Measurements from ENCODE around the gene FRS2. TPM values are rescaled to one million over a fixed set of nuclear protein-coding genes. Genes with fewer than 3 reads are reported as not detected.

FRS2 gene
- polyA plus RNA-seq, 2 donors: 2.8 to 4.9 TPM

DNA sequence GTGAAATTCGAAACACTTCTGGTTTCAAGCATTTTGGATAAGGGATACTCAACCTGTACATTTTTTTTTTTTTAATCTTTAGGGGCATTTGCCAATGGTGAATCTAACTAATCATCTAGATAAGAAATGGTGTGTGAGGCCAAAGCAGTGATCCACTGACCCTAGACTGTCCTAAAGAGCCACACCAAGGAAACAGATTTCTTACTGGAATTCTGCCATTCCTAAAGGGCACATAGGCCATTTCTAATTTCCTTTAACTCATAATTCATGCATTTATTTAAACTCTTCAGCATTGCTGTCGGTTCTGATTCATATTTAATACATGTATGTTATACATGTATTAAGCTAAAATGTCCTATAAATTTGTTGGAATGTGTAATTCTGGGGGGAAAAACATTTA lies 47.2 kb downstream of the FRS2 start:
- peaks cover 2% of the 10 kb centered on the region in 2 donors for H3K4me1 ChIP-seq (ENCODE audit: control insufficient read depth in 2 of 2, insufficient read depth in 2 of 2, low read length in 1 of 2)
- H3K27me3 ChIP-seq (ENCODE audit: control insufficient read depth in 1 of 2, insufficient read depth in 2 of 2, low read length in 2 of 2): no peaks in the 10 kb centered on the region
- no peak overlapping the region for H3K27ac ChIP-seq (ENCODE audit: low read depth in 2 of 2, low read length in 1 of 2)
- 84 to 85% methylated on average over 2 of the region's 2 CpGs for WGBS, 2 donors
- H3K9me3 ChIP-seq (ENCODE audit: control insufficient read depth in 2 of 2, insufficient read depth in 1 of 2, low read depth in 1 of 2, low read length in 1 of 2): no peaks in the 10 kb centered on the region
- H3K4me3 ChIP-seq (ENCODE audit: low read depth in 1 of 2, low read length in 2 of 2): no peak overlapping the region
- peaks cover 0 to 2% of the 10 kb centered on the region in 2 donors for H3K36me3 ChIP-seq (ENCODE audit: control insufficient read depth in 2 of 2, insufficient read depth in 2 of 2, low read length in 1 of 2)

DNA sequence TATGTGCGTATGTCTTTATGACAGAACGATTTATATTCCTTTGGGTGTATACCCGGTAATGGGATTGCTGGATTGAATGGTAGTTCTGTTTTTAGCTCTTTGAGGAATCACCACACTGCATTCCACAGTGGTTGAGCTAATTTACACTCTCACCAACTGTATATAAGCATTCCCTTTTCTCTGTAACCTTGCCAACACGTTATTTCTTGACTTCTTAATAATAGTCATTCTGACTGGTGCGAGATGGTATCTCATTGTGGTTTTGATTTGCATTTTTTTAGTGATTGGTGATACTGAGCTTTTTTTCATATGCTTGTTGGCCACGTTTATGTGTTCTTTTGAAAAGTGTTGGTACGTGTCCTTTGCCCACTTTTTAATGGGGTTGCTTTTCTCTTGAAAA lies 49.7 kb downstream of the FRS2 start:
- no peaks in the 10 kb centered on the region for H3K36me3 ChIP-seq (ENCODE audit: control insufficient read depth in 2 of 2, insufficient read depth in 2 of 2, low read length in 1 of 2)
- H3K27me3 ChIP-seq (ENCODE audit: control insufficient read depth in 1 of 2, insufficient read depth in 2 of 2, low read length in 2 of 2): no peaks in the 10 kb centered on the region
- H3K9me3 ChIP-seq (ENCODE audit: control insufficient read depth in 2 of 2, insufficient read depth in 1 of 2, low read depth in 1 of 2, low read length in 1 of 2): no peaks in the 10 kb centered on the region
- H3K4me1 ChIP-seq (ENCODE audit: control insufficient read depth in 2 of 2, insufficient read depth in 2 of 2, low read length in 1 of 2): peaks cover 0 to 4% of the 10 kb centered on the region in 2 donors
- H3K27ac ChIP-seq (ENCODE audit: low read depth in 2 of 2, low read length in 1 of 2): no peak overlapping the region
- H3K4me3 ChIP-seq (ENCODE audit: low read depth in 1 of 2, low read length in 2 of 2): no peak overlapping the region
- WGBS, 2 donors: 80% methylated on average over 7 of the region's 7 CpGs

DNA sequence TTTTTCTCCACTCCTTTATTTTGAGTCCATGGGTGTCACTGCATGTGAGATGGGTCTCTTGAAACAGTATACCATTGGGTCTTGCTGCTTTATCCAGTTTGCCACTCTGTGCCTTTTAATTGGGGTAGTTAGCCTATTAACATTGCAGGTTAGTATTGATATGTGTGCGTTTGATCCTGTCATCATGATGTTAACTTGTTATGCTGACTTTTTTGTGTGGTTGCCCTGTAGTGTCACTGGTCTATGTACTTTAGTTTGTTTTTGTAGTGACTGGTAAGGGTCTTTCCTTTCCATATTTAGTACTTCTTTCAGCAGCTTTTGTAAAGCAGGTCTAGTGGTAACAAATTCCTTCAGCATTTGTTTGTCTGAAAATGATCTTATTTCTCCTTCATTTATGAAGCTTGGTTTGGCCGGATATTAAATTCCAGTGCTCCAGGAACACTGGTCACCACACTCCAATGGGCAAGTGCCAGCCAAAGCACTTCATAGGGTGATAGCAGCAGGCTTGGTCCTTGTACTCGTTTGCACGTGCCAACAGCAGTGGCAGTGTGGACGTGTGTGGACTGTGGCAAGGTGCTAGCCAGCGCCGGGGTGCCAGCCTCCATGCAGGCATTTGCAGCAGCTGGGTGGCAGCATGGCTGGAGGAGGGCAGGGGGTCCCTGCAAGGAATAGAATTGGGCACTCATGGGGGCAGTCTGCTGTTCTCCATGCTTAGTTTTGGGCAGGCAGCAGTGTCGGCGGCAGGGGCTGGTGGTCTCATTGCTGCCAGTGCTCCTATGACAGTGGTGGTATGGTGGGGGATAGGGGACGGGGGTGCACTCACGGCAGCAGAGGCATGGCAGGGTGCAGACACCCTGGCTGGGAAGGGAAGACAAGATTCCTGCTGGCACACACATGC lies 53.5 kb downstream of the FRS2 start:
- Histone ChIP-seq H3K27ac (ENCODE audit: low read depth in 2 of 2, low read length in 1 of 2) (no peak overlapping the region), H3K36me3 (ENCODE audit: control insufficient read depth in 2 of 2, insufficient read depth in 2 of 2, low read length in 1 of 2) (no peaks in the 10 kb centered on the region), H3K4me1 (ENCODE audit: control insufficient read depth in 2 of 2, insufficient read depth in 2 of 2, low read length in 1 of 2) (peaks cover 0 to 4% of the 10 kb centered on the region in 2 donors), H3K27me3 (ENCODE audit: control insufficient read depth in 1 of 2, insufficient read depth in 2 of 2, low read length in 2 of 2) (no peaks in the 10 kb centered on the region), H3K9me3 (ENCODE audit: control insufficient read depth in 2 of 2, insufficient read depth in 1 of 2, low read depth in 1 of 2, low read length in 1 of 2) (no peaks in the 10 kb centered on the region), H3K4me3 (ENCODE audit: low read depth in 1 of 2, low read length in 2 of 2) (no peak overlapping the region)
- WGBS, 2 donors: 94 to 97% methylated on average over 11 of the region's 11 CpGs

DNA sequence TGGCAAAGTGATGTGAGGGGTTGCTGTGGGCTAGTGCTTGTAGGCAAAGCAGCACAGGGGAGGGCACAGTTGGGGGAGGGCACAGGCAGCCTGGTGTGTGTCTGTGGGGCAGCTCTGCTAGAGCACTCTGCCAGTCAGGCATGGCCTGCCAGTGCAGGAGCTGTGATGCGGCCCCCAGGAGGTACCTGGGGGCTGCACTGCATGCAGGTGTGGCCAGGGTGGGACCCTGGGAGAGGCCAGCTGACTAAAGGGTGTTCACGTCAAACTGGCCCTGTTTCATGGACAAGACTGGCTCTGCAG lies 54.1 kb downstream of the FRS2 start:
- Histone ChIP-seq H3K4me1 (ENCODE audit: control insufficient read depth in 2 of 2, insufficient read depth in 2 of 2, low read length in 1 of 2) (peaks cover 0 to 4% of the 10 kb centered on the region in 2 donors), H3K4me3 (ENCODE audit: low read depth in 1 of 2, low read length in 2 of 2) (no peak overlapping the region), H3K36me3 (ENCODE audit: control insufficient read depth in 2 of 2, insufficient read depth in 2 of 2, low read length in 1 of 2) (no peaks in the 10 kb centered on the region), H3K27me3 (ENCODE audit: control insufficient read depth in 1 of 2, insufficient read depth in 2 of 2, low read length in 2 of 2) (no peaks in the 10 kb centered on the region), H3K27ac (ENCODE audit: low read depth in 2 of 2, low read length in 1 of 2) (no peak overlapping the region), H3K9me3 (ENCODE audit: control insufficient read depth in 2 of 2, insufficient read depth in 1 of 2, low read depth in 1 of 2, low read length in 1 of 2) (no peaks in the 10 kb centered on the region)
- 87 to 88% methylated on average over 2 of the region's 2 CpGs for WGBS, 2 donors

DNA sequence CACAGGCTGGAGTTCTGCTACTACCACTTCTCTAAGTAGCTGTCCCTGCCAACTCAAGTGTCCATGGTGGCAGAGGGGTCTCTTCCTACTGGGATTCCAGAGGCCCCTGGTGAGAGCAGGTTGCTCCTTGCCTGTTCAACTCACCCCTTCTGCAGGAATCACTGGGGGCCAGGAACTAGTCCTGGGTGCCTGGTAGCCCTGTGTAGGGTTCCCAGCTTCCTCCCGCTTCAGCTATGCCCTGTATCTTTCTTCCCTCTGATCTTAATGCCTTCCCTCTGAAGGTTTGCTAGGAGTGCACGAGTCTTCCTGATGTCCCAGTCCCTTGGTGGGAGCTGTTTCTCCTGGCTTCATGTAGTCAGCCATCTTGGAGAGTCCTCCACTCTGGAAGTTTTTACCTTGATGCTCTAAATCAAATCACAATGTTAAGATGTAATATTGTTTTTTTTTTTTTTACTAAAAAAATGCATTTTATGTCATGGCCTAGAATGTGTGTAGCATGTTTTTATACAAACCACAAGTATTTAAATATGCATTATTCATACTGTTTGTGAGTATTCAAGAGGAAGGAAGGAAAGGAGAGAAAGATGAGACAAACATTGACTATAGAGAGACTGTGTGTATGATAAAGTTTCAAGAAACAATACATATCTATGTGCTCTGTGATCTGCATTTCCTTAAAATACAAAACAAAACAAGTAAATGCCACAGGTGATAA lies 54.7 kb downstream of the FRS2 start:
- Histone ChIP-seq H3K27me3 (ENCODE audit: control insufficient read depth in 1 of 2, insufficient read depth in 2 of 2, low read length in 2 of 2) (no peaks in the 10 kb centered on the region), H3K27ac (ENCODE audit: low read depth in 2 of 2, low read length in 1 of 2) (no peak overlapping the region), H3K36me3 (ENCODE audit: control insufficient read depth in 2 of 2, insufficient read depth in 2 of 2, low read length in 1 of 2) (no peaks in the 10 kb centered on the region), H3K4me3 (ENCODE audit: low read depth in 1 of 2, low read length in 2 of 2) (no peak overlapping the region), H3K9me3 (ENCODE audit: control insufficient read depth in 2 of 2, insufficient read depth in 1 of 2, low read depth in 1 of 2, low read length in 1 of 2) (no peaks in the 10 kb centered on the region), H3K4me1 (ENCODE audit: control insufficient read depth in 2 of 2, insufficient read depth in 2 of 2, low read length in 1 of 2) (peaks cover 0 to 4% of the 10 kb centered on the region in 2 donors)
- WGBS, 2 donors: 90 to 94% methylated on average over 2 of the region's 2 CpGs

DNA sequence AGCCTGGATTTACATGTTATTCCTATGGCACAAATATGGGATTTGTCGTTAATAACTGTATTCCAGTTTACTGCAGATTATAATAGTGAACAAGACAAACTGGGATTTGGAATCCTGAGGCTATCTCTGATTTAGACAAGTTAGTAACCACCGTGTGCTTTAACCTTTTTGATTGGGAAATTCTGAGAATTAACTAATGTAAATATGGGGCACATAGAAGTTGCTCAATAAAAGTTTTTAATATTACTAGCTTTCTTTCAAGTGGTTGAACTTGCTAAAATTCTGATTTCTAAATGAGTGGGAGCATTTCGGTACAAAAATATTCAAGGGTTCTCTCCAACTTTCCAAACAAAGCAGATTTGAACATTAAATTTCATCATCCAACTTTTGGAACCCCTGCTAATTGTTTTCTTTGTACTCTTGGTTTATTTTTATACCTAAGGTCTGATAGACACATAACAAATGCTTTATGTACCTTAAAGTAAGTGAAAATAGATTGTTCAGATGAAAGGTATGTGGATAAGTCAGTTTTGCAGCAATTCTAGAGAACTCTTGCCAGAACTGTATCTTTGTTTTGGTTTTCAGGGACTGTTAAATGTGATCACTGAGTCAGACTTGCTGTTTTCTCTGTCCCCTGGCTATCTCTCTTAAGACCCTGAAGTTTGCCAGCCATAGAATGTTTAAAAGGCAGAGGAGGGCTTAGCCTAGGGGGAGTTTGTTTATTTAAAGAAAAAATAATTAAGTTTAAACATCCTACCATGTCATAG lies 57.5 kb downstream of the FRS2 start:
- no peaks in the 10 kb centered on the region for H3K36me3 ChIP-seq (ENCODE audit: control insufficient read depth in 2 of 2, insufficient read depth in 2 of 2, low read length in 1 of 2)
- no peaks in the 10 kb centered on the region for H3K27me3 ChIP-seq (ENCODE audit: control insufficient read depth in 1 of 2, insufficient read depth in 2 of 2, low read length in 2 of 2)
- no peaks in the 10 kb centered on the region for H3K9me3 ChIP-seq (ENCODE audit: control insufficient read depth in 2 of 2, insufficient read depth in 1 of 2, low read depth in 1 of 2, low read length in 1 of 2)
- peaks cover 0 to 4% of the 10 kb centered on the region in 2 donors for H3K4me1 ChIP-seq (ENCODE audit: control insufficient read depth in 2 of 2, insufficient read depth in 2 of 2, low read length in 1 of 2)
- H3K27ac ChIP-seq (ENCODE audit: low read depth in 2 of 2, low read length in 1 of 2): no peak overlapping the region
- 45 to 66% methylated on average over 3 of the region's 3 CpGs for WGBS, 2 donors
- H3K4me3 ChIP-seq (ENCODE audit: low read depth in 1 of 2, low read length in 2 of 2): no peak overlapping the region

DNA sequence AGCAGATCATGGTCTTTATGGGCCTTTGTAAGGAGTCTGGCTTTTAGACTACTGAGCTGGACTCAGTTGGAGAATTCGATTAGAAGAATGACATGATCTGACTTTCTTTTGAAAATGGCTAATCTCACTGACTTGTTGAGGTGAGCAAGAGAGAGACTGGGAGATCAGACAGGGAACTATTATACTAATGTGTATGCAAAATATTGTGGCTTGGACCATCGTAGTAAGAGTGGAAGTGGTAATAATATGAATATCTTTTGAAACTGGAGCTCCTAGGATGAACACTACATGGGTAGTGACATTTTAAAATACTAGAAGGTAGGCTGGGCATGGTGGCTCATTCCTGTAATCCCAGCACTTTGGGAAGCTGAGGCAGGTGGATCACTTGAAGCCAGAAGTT lies 58.8 kb downstream of the FRS2 start:
- no peaks in the 10 kb centered on the region for H3K36me3 ChIP-seq (ENCODE audit: control insufficient read depth in 2 of 2, insufficient read depth in 2 of 2, low read length in 1 of 2)
- peaks cover 0 to 4% of the 10 kb centered on the region in 2 donors for H3K4me1 ChIP-seq (ENCODE audit: control insufficient read depth in 2 of 2, insufficient read depth in 2 of 2, low read length in 1 of 2)
- H3K27ac ChIP-seq (ENCODE audit: low read depth in 2 of 2, low read length in 1 of 2): no peak overlapping the region
- WGBS, 2 donors: 77 to 85% methylated on average over 2 of the region's 2 CpGs
- no peaks in the 10 kb centered on the region for H3K27me3 ChIP-seq (ENCODE audit: control insufficient read depth in 1 of 2, insufficient read depth in 2 of 2, low read length in 2 of 2)
- H3K9me3 ChIP-seq (ENCODE audit: control insufficient read depth in 2 of 2, insufficient read depth in 1 of 2, low read depth in 1 of 2, low read length in 1 of 2): no peaks in the 10 kb centered on the region
- no peak overlapping the region for H3K4me3 ChIP-seq (ENCODE audit: low read depth in 1 of 2, low read length in 2 of 2)

DNA sequence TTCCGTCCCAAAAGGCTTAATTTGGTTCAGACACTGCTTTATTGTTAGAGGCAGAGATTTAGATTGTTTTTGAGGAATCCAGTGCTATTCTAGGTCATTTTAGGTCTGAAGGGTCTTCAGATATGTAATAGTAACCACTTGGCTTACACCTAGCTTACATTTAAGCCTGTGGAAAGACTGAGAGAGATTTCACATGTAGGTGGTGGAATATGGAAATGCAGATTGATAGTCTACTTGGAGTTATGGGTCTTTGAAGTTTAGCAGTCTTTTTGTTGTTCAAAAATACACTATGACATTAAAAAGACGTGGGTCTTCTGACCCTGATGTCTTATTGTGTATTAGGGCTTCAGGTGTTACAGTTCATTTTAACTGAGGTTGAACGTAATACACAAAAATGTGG lies 63.7 kb downstream of the FRS2 start:
- H3K9me3 ChIP-seq (ENCODE audit: control insufficient read depth in 2 of 2, insufficient read depth in 1 of 2, low read depth in 1 of 2, low read length in 1 of 2): no peaks in the 10 kb centered on the region
- no peak overlapping the region for H3K27ac ChIP-seq (ENCODE audit: low read depth in 2 of 2, low read length in 1 of 2)
- 78 to 82% methylated on average over 3 of the region's 3 CpGs for WGBS, 2 donors
- no peaks in the 10 kb centered on the region for H3K27me3 ChIP-seq (ENCODE audit: control insufficient read depth in 1 of 2, insufficient read depth in 2 of 2, low read length in 2 of 2)
- no peak overlapping the region for H3K4me3 ChIP-seq (ENCODE audit: low read depth in 1 of 2, low read length in 2 of 2)
- H3K4me1 ChIP-seq (ENCODE audit: control insufficient read depth in 2 of 2, insufficient read depth in 2 of 2, low read length in 1 of 2): no peaks in the 10 kb centered on the region
- H3K36me3 ChIP-seq (ENCODE audit: control insufficient read depth in 2 of 2, insufficient read depth in 2 of 2, low read length in 1 of 2): no peaks in the 10 kb centered on the region

DNA sequence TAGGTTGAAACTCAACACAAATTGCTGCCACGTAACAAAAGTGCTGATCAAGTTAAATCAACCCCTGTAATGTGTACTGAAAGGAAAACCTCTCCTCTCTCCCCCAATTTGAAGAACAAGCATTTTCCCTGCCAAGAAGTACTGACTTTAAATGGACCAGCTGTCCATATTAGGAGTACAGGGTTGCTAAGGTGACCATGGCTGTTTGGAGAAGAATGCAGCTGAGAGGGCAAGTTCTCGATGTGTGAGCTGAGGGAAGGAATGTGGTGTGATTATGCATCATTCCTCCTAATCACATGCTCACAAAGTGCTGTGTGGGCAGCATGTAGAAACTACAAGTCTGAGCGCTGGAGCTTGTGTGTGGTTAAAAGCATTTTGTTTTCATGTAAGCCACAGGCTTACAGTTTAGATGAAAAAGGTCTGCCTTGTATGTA lies 64.2 kb downstream of the FRS2 start:
- H3K27ac ChIP-seq (ENCODE audit: low read depth in 2 of 2, low read length in 1 of 2): no peak overlapping the region

More for the DNA sequence above, 64.2 kb downstream of the FRS2 start:
- WGBS, 2 donors: 21 to 28% methylated on average over 3 of the region's 3 CpGs
- no peaks in the 10 kb centered on the region for H3K27me3 ChIP-seq (ENCODE audit: control insufficient read depth in 1 of 2, insufficient read depth in 2 of 2, low read length in 2 of 2)
- no peaks in the 10 kb centered on the region for H3K4me1 ChIP-seq (ENCODE audit: control insufficient read depth in 2 of 2, insufficient read depth in 2 of 2, low read length in 1 of 2)
- H3K9me3 ChIP-seq (ENCODE audit: control insufficient read depth in 2 of 2, insufficient read depth in 1 of 2, low read depth in 1 of 2, low read length in 1 of 2): no peaks in the 10 kb centered on the region
- H3K36me3 ChIP-seq (ENCODE audit: control insufficient read depth in 2 of 2, insufficient read depth in 2 of 2, low read length in 1 of 2): no peaks in the 10 kb centered on the region
- no peak overlapping the region for H3K4me3 ChIP-seq (ENCODE audit: low read depth in 1 of 2, low read length in 2 of 2)
